ENCODE measurements around the gene AIF1.

GRCh38 chr6:31634969-31635575, 20.0 kb downstream of the AIF1 start:
- TF ChIP-seq CTCF (IDR thresholded peaks at IDR 0.05; ENCODE audit: low read depth, low read length, poor library complexity, severe bottlenecking) (no peak), EZH2phosphoT487 (IDR thresholded peaks at IDR 0.05; ENCODE audit: borderline replicate concordance, low read length) (no peak)

Data from DOHH2 (cell line).